ENCODE measurements around the gene HINFP.

GRCh38 chr11:119109843-119110242 is 11.5 kb upstream of the HINFP start:
- no peak for TF ChIP-seq EGR1 (IDR thresholded peaks at IDR 0.05)
- TF ChIP-seq TAF1 (IDR thresholded peaks at IDR 0.05; ENCODE audit: low read depth) = no peak
- no peak for TF ChIP-seq CREB1 (IDR thresholded peaks at IDR 0.05; ENCODE audit: low read depth)
- TF ChIP-seq EP300 (IDR thresholded peaks at IDR 0.05; ENCODE audit: borderline replicate concordance) = no peak
- TF ChIP-seq REST (IDR thresholded peaks at IDR 0.05; ENCODE audit: low read depth) = no peak
